ENCODE results near the gene RABGAP1L. TPM values are rescaled to one million over a fixed set of nuclear protein-coding genes. Genes with fewer than 3 reads are reported as not detected.

RABGAP1L gene
- total and polyA plus RNA-seq, 2 donors from 2014 or later: 16.2 to 48.5 TPM

GRCh38 chr1:174828264-174828663, 668.9 kb downstream of the RABGAP1L start:
- Histone ChIP-seq H3K27ac (ENCODE audit: low read depth in 2 of 2, low read length in 2 of 2) (no peak overlapping the region), H3K9ac (ENCODE audit: low read length in 3 of 3) (no peak overlapping the region), H3K27me3 (ENCODE audit: control insufficient read depth, insufficient read depth, low read length) (no peaks in the 10 kb centered on the region), H3K36me3 (ENCODE audit: control insufficient read depth in 2 of 3, insufficient read depth in 3 of 3, low read length in 3 of 3) (no peaks in the 10 kb centered on the region), H3K4me3 (ENCODE audit: low read length in 3 of 3) (no peak overlapping the region), H3K4me1 (ENCODE audit: control insufficient read depth in 2 of 3, insufficient read depth in 2 of 3, low read depth in 1 of 3, low read length in 3 of 3) (no peaks in the 10 kb centered on the region), H3K9me3 (ENCODE audit: control insufficient read depth in 2 of 3, insufficient read depth in 1 of 3, low read length in 3 of 3) (no peaks in the 10 kb centered on the region)
- no peak for TF ChIP-seq CTCF (IDR thresholded peaks at IDR 0.05; ENCODE audit: borderline replicate concordance, extremely low read depth, insufficient read depth)
- FAIRE-seq (no peak), DNase-seq (no peak)
- intact Hi-C loops (cut with DNase I): no loop called here

- Histone ChIP-seq H3K36me3 (ENCODE audit: control insufficient read depth in 2 of 3, insufficient read depth in 3 of 3, low read length in 3 of 3) (no peaks in the 10 kb centered on the region), H3K9me3 (ENCODE audit: control insufficient read depth in 2 of 3, insufficient read depth in 1 of 3, low read length in 3 of 3) (no peaks in the 10 kb centered on the region), H3K27ac (ENCODE audit: low read depth in 2 of 2, low read length in 2 of 2) (no peak overlapping the region), H3K9ac (ENCODE audit: low read length in 3 of 3) (no peak overlapping the region), H3K4me3 (ENCODE audit: low read length in 3 of 3) (no peak overlapping the region), H3K4me1 (ENCODE audit: control insufficient read depth in 2 of 3, insufficient read depth in 2 of 3, low read depth in 1 of 3, low read length in 3 of 3) (no peaks in the 10 kb centered on the region), H3K27me3 (ENCODE audit: control insufficient read depth, insufficient read depth, low read length) (no peaks in the 10 kb centered on the region)
- FAIRE-seq (no peak), DNase-seq (no peak)
- TF ChIP-seq CTCF (IDR thresholded peaks at IDR 0.05; ENCODE audit: borderline replicate concordance, extremely low read depth, insufficient read depth): no peak
- intact Hi-C loops (cut with DNase I): no loop called here
Observed at GRCh38 chr1:174829990-174830389, 670.7 kb downstream of the RABGAP1L start.

- no peak for TF ChIP-seq CTCF (IDR thresholded peaks at IDR 0.05; ENCODE audit: borderline replicate concordance, extremely low read depth, insufficient read depth)
- no peak overlapping the region for H3K4me3 ChIP-seq (ENCODE audit: low read length in 3 of 3)
- no peak overlapping the region for H3K27ac ChIP-seq (ENCODE audit: low read depth in 2 of 2, low read length in 2 of 2)
- H3K9ac ChIP-seq (ENCODE audit: low read length in 3 of 3): no peak overlapping the region
- H3K27me3 ChIP-seq (ENCODE audit: control insufficient read depth, insufficient read depth, low read length): no peaks in the 10 kb centered on the region
- DNase-seq (no peak), FAIRE-seq (no peak)
- no peaks in the 10 kb centered on the region for H3K9me3 ChIP-seq (ENCODE audit: control insufficient read depth in 2 of 3, insufficient read depth in 1 of 3, low read length in 3 of 3)
- H3K36me3 ChIP-seq (ENCODE audit: control insufficient read depth in 2 of 3, insufficient read depth in 3 of 3, low read length in 3 of 3): no peaks in the 10 kb centered on the region
- intact Hi-C loops (cut with DNase I): no loop called here
- H3K4me1 ChIP-seq (ENCODE audit: control insufficient read depth in 2 of 3, insufficient read depth in 2 of 3, low read depth in 1 of 3, low read length in 3 of 3): no peaks in the 10 kb centered on the region
Observed at GRCh38 chr1:174836543-174836942, 677.2 kb downstream of the RABGAP1L start.

- intact Hi-C loops (cut with DNase I): no loop called here
- Histone ChIP-seq H3K9ac (ENCODE audit: low read length in 3 of 3) (no peak overlapping the region), H3K27ac (ENCODE audit: low read depth in 2 of 2, low read length in 2 of 2) (no peak overlapping the region), H3K9me3 (ENCODE audit: control insufficient read depth in 2 of 3, insufficient read depth in 1 of 3, low read length in 3 of 3) (no peaks in the 10 kb centered on the region), H3K4me3 (ENCODE audit: low read length in 3 of 3) (no peak overlapping the region), H3K4me1 (ENCODE audit: control insufficient read depth in 2 of 3, insufficient read depth in 2 of 3, low read depth in 1 of 3, low read length in 3 of 3) (no peaks in the 10 kb centered on the region), H3K36me3 (ENCODE audit: control insufficient read depth in 2 of 3, insufficient read depth in 3 of 3, low read length in 3 of 3) (no peaks in the 10 kb centered on the region), H3K27me3 (ENCODE audit: control insufficient read depth, insufficient read depth, low read length) (no peaks in the 10 kb centered on the region)
- no peak for TF ChIP-seq CTCF (IDR thresholded peaks at IDR 0.05; ENCODE audit: borderline replicate concordance, extremely low read depth, insufficient read depth)
- DNase-seq: no peak
- FAIRE-seq: no peak
Observed at GRCh38 chr1:174837386-174837785, 678.1 kb downstream of the RABGAP1L start.
